A549 (cell line): ENCODE results near the gene MCOLN2.

ENCODE experiments used
- HDAC2 ChIP-seq: fragments of 200-600 bp; sonication (generic); IDR thresholded peaks from 2 replicates; pipeline ENCODE4 v1.6.1; 2016
- JUNB ChIP-seq: fragments of >200 bp; sonication (Bioruptor Twin); formaldehyde crosslinking; IDR thresholded peaks from 2 replicates; pipeline ENCODE4 v1.6.1; 2016
- PHF8 ChIP-seq: fragments of 200-600 bp; sonication (generic); IDR thresholded peaks from 2 replicates; pipeline ENCODE4 v1.6.1; 2016; ENCODE audit warnings: low read depth, mild to moderate bottlenecking, antibody characterized with exemption, moderate library complexity, borderline replicate concordance
- POLR2A ChIP-seq: IDR thresholded peaks from 2 replicates; pipeline ENCODE4 v1.6.1; 2012; ENCODE audit warnings: mild to moderate bottlenecking, low read length
- RARB ChIP-seq: fragments of 250-450 bp; sonication (Bioruptor Pico); IDR thresholded peaks from 2 replicates; pipeline ENCODE4 v1.8.0; 2021; ENCODE audit warnings: mild to moderate bottlenecking, moderate library complexity
- RCOR1 ChIP-seq: fragments of 150-350 bp; IDR thresholded peaks from 2 replicates; pipeline ENCODE4 v1.6.1; 2014; ENCODE audit warnings: antibody characterized with exemption, low read length, low read depth
- RFX5 ChIP-seq: fragments of 450-650 bp; IDR thresholded peaks from 2 replicates; pipeline ENCODE4 v1.7.1; 2014; ENCODE audit warnings: antibody characterized with exemption, mild to moderate bottlenecking, moderate library complexity
- RNF2 ChIP-seq: fragments of 200-600 bp; sonication (generic); IDR thresholded peaks from 2 replicates; pipeline ENCODE4 v1.6.1; 2016; ENCODE audit warnings: low read depth, mild to moderate bottlenecking, antibody characterized with exemption, moderate library complexity, borderline replicate concordance
- SMC3 ChIP-seq: fragments of >200 bp; sonication (Bioruptor Twin); formaldehyde crosslinking; IDR thresholded peaks from 3 replicates; pipeline ENCODE4 v1.6.1; 2018; ENCODE audit warnings: inconsistent platforms
- TF ChIP-seq, protein P1 (sequence below): fragments of >200 bp; sonication (Bioruptor Twin); formaldehyde crosslinking; IDR thresholded peaks from 3 replicates; pipeline ENCODE4 v1.5.1; 2016
- TF ChIP-seq, protein P2 (sequence below): fragments of 150-350 bp; IDR thresholded peaks from 2 replicates; pipeline ENCODE4 v1.6.1; 2014; ENCODE audit warnings: low read depth, mild to moderate bottlenecking, low read length
- TF ChIP-seq, protein P3 (sequence below): IDR thresholded peaks from 2 replicates; pipeline ENCODE4 v1.6.1; 2012

DNA sequence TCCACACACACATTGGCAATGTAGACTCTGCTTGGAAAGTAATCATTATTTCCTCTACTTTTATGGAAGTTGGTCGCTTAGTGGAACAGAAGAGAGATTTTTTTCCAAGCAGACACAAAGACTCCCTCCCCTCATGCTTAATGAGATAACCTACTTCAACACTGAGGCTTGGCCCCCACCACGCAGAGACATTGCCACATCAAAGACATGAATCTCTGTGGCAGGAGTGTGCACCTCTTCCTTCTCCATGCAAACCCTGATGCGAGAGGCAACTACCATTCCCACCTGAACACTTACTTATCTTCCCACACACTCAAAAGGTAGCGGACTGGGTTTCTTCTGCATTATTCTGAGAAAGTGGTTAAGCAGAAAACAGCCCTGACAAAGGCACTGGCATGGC lies 66.6 kb downstream of the MCOLN2 start:
- no peak for TF ChIP-seq RCOR1
- TF ChIP-seq, protein P1, sequence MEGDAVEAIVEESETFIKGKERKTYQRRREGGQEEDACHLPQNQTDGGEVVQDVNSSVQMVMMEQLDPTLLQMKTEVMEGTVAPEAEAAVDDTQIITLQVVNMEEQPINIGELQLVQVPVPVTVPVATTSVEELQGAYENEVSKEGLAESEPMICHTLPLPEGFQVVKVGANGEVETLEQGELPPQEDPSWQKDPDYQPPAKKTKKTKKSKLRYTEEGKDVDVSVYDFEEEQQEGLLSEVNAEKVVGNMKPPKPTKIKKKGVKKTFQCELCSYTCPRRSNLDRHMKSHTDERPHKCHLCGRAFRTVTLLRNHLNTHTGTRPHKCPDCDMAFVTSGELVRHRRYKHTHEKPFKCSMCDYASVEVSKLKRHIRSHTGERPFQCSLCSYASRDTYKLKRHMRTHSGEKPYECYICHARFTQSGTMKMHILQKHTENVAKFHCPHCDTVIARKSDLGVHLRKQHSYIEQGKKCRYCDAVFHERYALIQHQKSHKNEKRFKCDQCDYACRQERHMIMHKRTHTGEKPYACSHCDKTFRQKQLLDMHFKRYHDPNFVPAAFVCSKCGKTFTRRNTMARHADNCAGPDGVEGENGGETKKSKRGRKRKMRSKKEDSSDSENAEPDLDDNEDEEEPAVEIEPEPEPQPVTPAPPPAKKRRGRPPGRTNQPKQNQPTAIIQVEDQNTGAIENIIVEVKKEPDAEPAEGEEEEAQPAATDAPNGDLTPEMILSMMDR: no peak
- TF ChIP-seq HDAC2: no peak
- no peak for TF ChIP-seq POLR2A
- no peak for TF ChIP-seq JUNB
- no peak for TF ChIP-seq SMC3
- TF ChIP-seq, protein P2, sequence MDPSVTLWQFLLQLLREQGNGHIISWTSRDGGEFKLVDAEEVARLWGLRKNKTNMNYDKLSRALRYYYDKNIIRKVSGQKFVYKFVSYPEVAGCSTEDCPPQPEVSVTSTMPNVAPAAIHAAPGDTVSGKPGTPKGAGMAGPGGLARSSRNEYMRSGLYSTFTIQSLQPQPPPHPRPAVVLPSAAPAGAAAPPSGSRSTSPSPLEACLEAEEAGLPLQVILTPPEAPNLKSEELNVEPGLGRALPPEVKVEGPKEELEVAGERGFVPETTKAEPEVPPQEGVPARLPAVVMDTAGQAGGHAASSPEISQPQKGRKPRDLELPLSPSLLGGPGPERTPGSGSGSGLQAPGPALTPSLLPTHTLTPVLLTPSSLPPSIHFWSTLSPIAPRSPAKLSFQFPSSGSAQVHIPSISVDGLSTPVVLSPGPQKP: no peak
- TF ChIP-seq, protein P3, sequence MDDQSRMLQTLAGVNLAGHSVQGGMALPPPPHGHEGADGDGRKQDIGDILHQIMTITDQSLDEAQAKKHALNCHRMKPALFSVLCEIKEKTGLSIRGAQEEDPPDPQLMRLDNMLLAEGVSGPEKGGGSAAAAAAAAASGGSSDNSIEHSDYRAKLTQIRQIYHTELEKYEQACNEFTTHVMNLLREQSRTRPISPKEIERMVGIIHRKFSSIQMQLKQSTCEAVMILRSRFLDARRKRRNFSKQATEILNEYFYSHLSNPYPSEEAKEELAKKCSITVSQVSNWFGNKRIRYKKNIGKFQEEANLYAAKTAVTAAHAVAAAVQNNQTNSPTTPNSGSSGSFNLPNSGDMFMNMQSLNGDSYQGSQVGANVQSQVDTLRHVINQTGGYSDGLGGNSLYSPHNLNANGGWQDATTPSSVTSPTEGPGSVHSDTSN: no peak
- no peak for TF ChIP-seq RNF2
- no peak for TF ChIP-seq RFX5
- no peak for TF ChIP-seq RARB (CRISPR knock-in tag)
- TF ChIP-seq PHF8: no peak
